HepG2 (cell line): ENCODE data around the gene TSPAN8.

Experiments
- CBX2 ChIP-seq, 2 experiments: fragments of 200-600 bp in 1 of 2; sonication (generic); formaldehyde crosslinking in 1 of 2; IDR thresholded peaks; 2 replicates each; pipeline versions ENCODE4 v1.7.0 to v1.8.1; 2018 to 2022; ENCODE audit warnings: low read depth in 2 of 2, low read length in 1 of 2, mild to moderate bottlenecking in 1 of 2, missing genetic modification reagents in 1 of 2
- ETV6 ChIP-seq: sonication (generic); formaldehyde crosslinking; conservative IDR thresholded peaks from 2 replicates; pipeline ENCODE4 v1.4.0; 2020; ENCODE audit warnings: missing genetic modification reagents
- HCFC1 ChIP-seq: fragments of 150-350 bp; IDR thresholded peaks from 2 replicates; pipeline ENCODE4 v1.6.1; 2014; ENCODE audit warnings: low read depth, low read length
- HNRNPK ChIP-seq: fragments of 200-400 bp; formaldehyde crosslinking; IDR thresholded peaks from 2 replicates; pipeline ENCODE4 v1.6.1; 2018; ENCODE audit warnings: low read length, low read depth, moderate library complexity, mild to moderate bottlenecking; ENCODE audit not compliant: poor library complexity, severe bottlenecking
- POLR2A ChIP-seq, 2 experiments: IDR thresholded peaks; 2 replicates each; pipeline ENCODE4 v1.6.1; 2011; ENCODE audit warnings: low read depth in 2 of 2, low read length in 2 of 2, mild to moderate bottlenecking in 1 of 2, moderate library complexity in 1 of 2; ENCODE audit not compliant: insufficient read depth in 1 of 2
- SOX5 ChIP-seq: IDR thresholded peaks from 2 replicates; pipeline ENCODE4 v1.6.1; 2016; ENCODE audit warnings: borderline replicate concordance
- SRF ChIP-seq: IDR thresholded peaks from 2 replicates; pipeline ENCODE4 v1.6.1; 2011; ENCODE audit warnings: mild to moderate bottlenecking, low read depth, low read length, moderate library complexity
- ZNF329 ChIP-seq: sonication (generic); formaldehyde crosslinking; IDR thresholded peaks from 2 replicates; pipeline ENCODE4 v1.9.0; 2021; ENCODE audit warnings: low read depth, mild to moderate bottlenecking, missing genetic modification reagents
- TF ChIP-seq, protein P1 (sequence below): IDR thresholded peaks from 2 replicates; pipeline ENCODE4 v1.6.1; 2012; ENCODE audit warnings: inconsistent platforms

DNA sequence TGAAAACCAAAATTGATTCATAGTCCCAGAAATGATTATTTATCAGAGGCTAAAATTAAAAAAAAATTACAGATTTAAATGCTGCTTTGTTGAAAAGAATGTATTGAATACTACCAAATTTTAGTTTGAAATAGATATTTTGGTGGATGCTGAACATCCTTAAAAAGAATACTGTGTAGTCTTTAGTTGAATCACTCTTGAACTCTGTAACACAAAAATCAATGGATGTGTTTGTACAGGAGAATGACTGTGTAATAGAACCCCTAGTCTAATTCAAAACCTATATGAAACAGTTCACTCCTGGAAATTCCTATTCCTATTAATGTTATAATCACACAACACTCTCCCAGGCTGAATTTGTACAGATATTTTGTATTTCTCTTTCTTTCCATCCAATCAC, 1.5 kb upstream of the TSPAN8 start:
- TF ChIP-seq HNRNPK (no peak), ZNF329 (no peak), SRF (no peak), POLR2A (IDR thresholded peaks at IDR 0.05; ENCODE audit: insufficient read depth in 1 of 2, low read depth in 2 of 2, low read length in 2 of 2) (no peak), ETV6 (CRISPR knock-in tag) (no peak), HCFC1 (no peak), CBX2 (IDR thresholded peaks at IDR 0.05; ENCODE audit: low read depth, low read length) (no peak), CBX2 (CRISPR knock-in tag; IDR thresholded peaks at IDR 0.05; ENCODE audit: low read depth) (no peak), SOX5 (no peak)
- TF ChIP-seq, protein P1, sequence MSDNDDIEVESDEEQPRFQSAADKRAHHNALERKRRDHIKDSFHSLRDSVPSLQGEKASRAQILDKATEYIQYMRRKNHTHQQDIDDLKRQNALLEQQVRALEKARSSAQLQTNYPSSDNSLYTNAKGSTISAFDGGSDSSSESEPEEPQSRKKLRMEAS = no peak
